Heart left ventricle (tissue), 13 donors: ENCODE results near the gene DOK5.

Source experiments
- CTCF ChIP-seq, 12 donors: fragments of 200-600 bp; sonication (generic) in 4 of 12; IDR thresholded peaks; one replicate each; pipeline versions ENCODE4 v1.5.0 to v1.8.0; 2018 to 2022; ENCODE audit warnings: antibody characterized with exemption in 12 of 12, mild to moderate bottlenecking in 5 of 12
- POLR2A ChIP-seq, 2 donors: fragments of 450-650 bp; IDR thresholded peaks; one replicate each; pipeline ENCODE4 v1.6.1; 2017; ENCODE audit warnings: antibody characterized with exemption in 2 of 2, mild to moderate bottlenecking in 2 of 2, moderate library complexity in 2 of 2
- donor health status: ischemic (EF 13 %, LVEDD 7.1; RV severe dilation, severe dysfunction).
- donor health status: DM: no; HTN: yes; CAD: no.
- donor health status: DM: no; HTN: no; CAD: no.
- donor health status: ischemic (EF 25% LVEDD 6.9; RV normal size, moderate dysfunction).
- donor health status: ischemic (EF 25% LVEDD 5.7; RV mildly dilated, moderate dysfunction).
- donor health status: ischemic (EF 35%, LVEDD 5.7; RV mildly dilated, moderate dysfunction).
- donor health status: nonischemic (EF 11% LVEDD 7.7; RV severe dilation, severe dysfunction).
- donor health status: DM: yes; HTN: yes; CAD: no.
- donor health status: PGD.
- donor health status: ischemic (EF 29% LVEDD 5.4; RV normal size, mild dysfunction).
- donor health status: nonischemic (EF 23%, LVEDD 6.1; RV moderate dilation, normal function).

- no peak for TF ChIP-seq CTCF (IDR thresholded peaks at IDR 0.05)
- TF ChIP-seq POLR2A (IDR thresholded peaks at IDR 0.05): no peak
Observed at GRCh38 chr20:54661880-54662465, 186.6 kb downstream of the DOK5 start.
